ENCODE measurements around the gene PPIL1. TPM values are rescaled to one million over a fixed set of nuclear protein-coding genes. Genes with fewer than 3 reads are reported as not detected.

The PPIL1 gene
- polyA plus RNA-seq, 1 donor (not counting 4 experiments of a cell fraction or from before 2014, with no cell fraction given) = 45.5 TPM

- DNase-seq (ENCODE audit: low read depth, low spot score) = peak; percentile 35
- no peaks in the 10 kb centered on the region for H4K20me1 ChIP-seq (ENCODE audit: control insufficient read depth, extremely low read depth, insufficient read depth, low read length)
- peaks cover 14% of the 10 kb centered on the region for H3K4me1 ChIP-seq (ENCODE audit: control insufficient read depth, extremely low read depth, insufficient read depth, low read length)
- H3K9ac ChIP-seq (ENCODE audit: control insufficient read depth, extremely low read depth, insufficient read depth, low read length) = no peak overlapping the region
- dilution Hi-C loops (cut with MboI; ENCODE audit: extremely low pct_ligation_motif_present, low sequenced_read_pairs) = no loop called here
- peak overlapping the region; percentile 17 for H3K4me2 ChIP-seq (ENCODE audit: control insufficient read depth, extremely low read depth, insufficient read depth, low read depth, low read length)
- peak overlapping the region; percentile 10 for H3K27ac ChIP-seq (ENCODE audit: control insufficient read depth, insufficient read depth, low read length)
- no peaks in the 10 kb centered on the region for H3K9me1 ChIP-seq (ENCODE audit: control insufficient read depth, extremely low read depth, insufficient read depth, low read length)
- no peak for TF ChIP-seq EZH2 (IDR thresholded peaks at IDR 0.05; ENCODE audit: low read length)
- no peak for TF ChIP-seq CTCF (optimal IDR thresholded peaks at IDR 0.05 in 1 of 3, IDR thresholded peaks at IDR 0.05 in 1 of 3, conservative IDR thresholded peaks at IDR 0.05 in 1 of 3; ENCODE audit: extremely low read depth in 1 of 3, insufficient read depth in 2 of 3, low read length in 3 of 3)
- no peak overlapping the region for H3K4me3 ChIP-seq (ENCODE audit: control insufficient read depth in 2 of 3, extremely low read depth in 1 of 3, insufficient read depth in 2 of 3, low read depth in 1 of 3, low read length in 3 of 3)
- no peak overlapping the region for H2AFZ ChIP-seq (ENCODE audit: control insufficient read depth, low read length)
- H3K9me3 ChIP-seq (ENCODE audit: control insufficient read depth, low read depth, low read length) = no peaks in the 10 kb centered on the region
- H3K27me3 ChIP-seq (ENCODE audit: control insufficient read depth, extremely low read depth, insufficient read depth, low read length) = no peaks in the 10 kb centered on the region
- FAIRE-seq = peak; percentile 81
- peaks cover 42% of the 10 kb centered on the region for H3K79me2 ChIP-seq (ENCODE audit: control insufficient read depth, insufficient read depth, low read length)
- H3K36me3 ChIP-seq (ENCODE audit: control insufficient read depth in 2 of 2, extremely low read depth in 1 of 2, insufficient read depth in 2 of 2, low read length in 2 of 2) = peaks cover 6 to 9% of the 10 kb centered on the region in 2 experiments
Observed at GRCh38 chr6:36862164-36862847, 12.3 kb downstream of the PPIL1 start.

- Histone ChIP-seq H3K9me3 (ENCODE audit: control insufficient read depth, low read depth, low read length) (no peaks in the 10 kb centered on the region), H3K9me1 (ENCODE audit: control insufficient read depth, extremely low read depth, insufficient read depth, low read length) (no peaks in the 10 kb centered on the region), H3K27me3 (ENCODE audit: control insufficient read depth, extremely low read depth, insufficient read depth, low read length) (no peaks in the 10 kb centered on the region), H3K4me3 (ENCODE audit: control insufficient read depth in 2 of 3, extremely low read depth in 1 of 3, insufficient read depth in 2 of 3, low read depth in 1 of 3, low read length in 3 of 3) (no peak overlapping the region), H3K4me2 (ENCODE audit: control insufficient read depth, extremely low read depth, insufficient read depth, low read depth, low read length) (no peak overlapping the region), H3K79me2 (ENCODE audit: control insufficient read depth, insufficient read depth, low read length) (peaks cover 30% of the 10 kb centered on the region), H3K9ac (ENCODE audit: control insufficient read depth, extremely low read depth, insufficient read depth, low read length) (no peak overlapping the region), H4K20me1 (ENCODE audit: control insufficient read depth, extremely low read depth, insufficient read depth, low read length) (no peaks in the 10 kb centered on the region), H3K36me3 (ENCODE audit: control insufficient read depth in 2 of 2, extremely low read depth in 1 of 2, insufficient read depth in 2 of 2, low read length in 2 of 2) (peaks cover 6 to 16% of the 10 kb centered on the region in 2 experiments), H2AFZ (ENCODE audit: control insufficient read depth, low read length) (no peak overlapping the region), H3K27ac (ENCODE audit: control insufficient read depth, insufficient read depth, low read length) (no peak overlapping the region), H3K4me1 (ENCODE audit: control insufficient read depth, extremely low read depth, insufficient read depth, low read length) (peaks cover 14% of the 10 kb centered on the region)
- DNase-seq (ENCODE audit: low read depth, low spot score) = no peak
- no peak for FAIRE-seq
- no peak for TF ChIP-seq EZH2 (IDR thresholded peaks at IDR 0.05; ENCODE audit: low read length)
- TF ChIP-seq CTCF (optimal IDR thresholded peaks at IDR 0.05 in 1 of 3, IDR thresholded peaks at IDR 0.05 in 1 of 3, conservative IDR thresholded peaks at IDR 0.05 in 1 of 3; ENCODE audit: extremely low read depth in 1 of 3, insufficient read depth in 2 of 3, low read length in 3 of 3) = no peak
- dilution Hi-C loops (cut with MboI; ENCODE audit: extremely low pct_ligation_motif_present, low sequenced_read_pairs) = no loop called here
Observed at GRCh38 chr6:36860126-36860525, 14.5 kb downstream of the PPIL1 start.

Data from keratinocyte (primary cell).